ENCODE data around the gene VWCE.

VWCE gene

GRCh38 chr11:61336171-61336935 is 41.2 kb upstream of the VWCE start:
- Histone ChIP-seq H3K9ac (ENCODE audit: low read length) (no peak overlapping the region), H3K36me3 (ENCODE audit: control insufficient read depth, insufficient read depth, low read length, severe bottlenecking) (no peaks in the 10 kb centered on the region), H3K9me3 (ENCODE audit: control insufficient read depth, low read length) (no peaks in the 10 kb centered on the region), H3K27me3 (replicated peaks; ENCODE audit: control insufficient read depth, insufficient read depth, low read length) (no peaks in the 10 kb centered on the region), H3K4me1 (ENCODE audit: control insufficient read depth, insufficient read depth, low read length) (peaks cover 31% of the 10 kb centered on the region), H3K4me3 (ENCODE audit: low read length) (no peak overlapping the region)
- DNase-seq (ENCODE audit: low read depth), result peak; percentile 89

- H3K4me3 ChIP-seq (ENCODE audit: low read length), result no peak overlapping the region
- H3K9me3 ChIP-seq (ENCODE audit: control insufficient read depth, low read length), result no peaks in the 10 kb centered on the region
- H3K4me1 ChIP-seq (ENCODE audit: control insufficient read depth, insufficient read depth, low read length), result peaks cover 38% of the 10 kb centered on the region
- peak overlapping the region; percentile 3 for H3K9ac ChIP-seq (ENCODE audit: low read length)
- no peaks in the 10 kb centered on the region for H3K27me3 ChIP-seq (replicated peaks; ENCODE audit: control insufficient read depth, insufficient read depth, low read length)
- no peaks in the 10 kb centered on the region for H3K36me3 ChIP-seq (ENCODE audit: control insufficient read depth, insufficient read depth, low read length, severe bottlenecking)
- no peak for DNase-seq (ENCODE audit: low read depth)
These were observed 40.2 kb upstream of the VWCE start for GRCh38 chr11:61335355-61335710.

GRCh38 chr11:61334434-61335354 is 39.6 kb upstream of the VWCE start:
- peaks cover 40% of the 10 kb centered on the region for H3K4me1 ChIP-seq (ENCODE audit: control insufficient read depth, insufficient read depth, low read length)
- no peaks in the 10 kb centered on the region for H3K27me3 ChIP-seq (replicated peaks; ENCODE audit: control insufficient read depth, insufficient read depth, low read length)
- H3K9me3 ChIP-seq (ENCODE audit: control insufficient read depth, low read length), result no peaks in the 10 kb centered on the region
- peak overlapping the region; percentile 3 for H3K9ac ChIP-seq (ENCODE audit: low read length)
- DNase-seq (ENCODE audit: low read depth), result peak; percentile 24
- peaks cover 3% of the 10 kb centered on the region for H3K36me3 ChIP-seq (ENCODE audit: control insufficient read depth, insufficient read depth, low read length, severe bottlenecking)
- H3K4me3 ChIP-seq (ENCODE audit: low read length), result no peak overlapping the region

GRCh38 chr11:61333550-61334433 is 38.7 kb upstream of the VWCE start:
- Histone ChIP-seq H3K9ac (ENCODE audit: low read length) (peak overlapping the region; percentile 98), H3K9me3 (ENCODE audit: control insufficient read depth, low read length) (no peaks in the 10 kb centered on the region), H3K27me3 (replicated peaks; ENCODE audit: control insufficient read depth, insufficient read depth, low read length) (no peaks in the 10 kb centered on the region), H3K4me1 (ENCODE audit: control insufficient read depth, insufficient read depth, low read length) (peaks cover 42% of the 10 kb centered on the region), H3K4me3 (ENCODE audit: low read length) (peak overlapping the region; percentile 94), H3K36me3 (ENCODE audit: control insufficient read depth, insufficient read depth, low read length, severe bottlenecking) (peaks cover 12% of the 10 kb centered on the region)
- no peak for DNase-seq (ENCODE audit: low read depth)

GRCh38 chr11:61332797-61333549 is 37.9 kb upstream of the VWCE start, which contains the start of the genes DDB1 and TKFC:
TSS of gene DDB1 (minus strand) at chr11:61333105. CDS start at chr11:61332968, 137 bp downstream.
TSS of gene TKFC (plus strand) at chr11:61333228. CDS start at chr11:61334729, 1,501 bp downstream.
- Histone ChIP-seq H3K36me3 (ENCODE audit: control insufficient read depth, insufficient read depth, low read length, severe bottlenecking) (peaks cover 18% of the 10 kb centered on the region), H3K9me3 (ENCODE audit: control insufficient read depth, low read length) (no peaks in the 10 kb centered on the region), H3K4me1 (ENCODE audit: control insufficient read depth, insufficient read depth, low read length) (peaks cover 41% of the 10 kb centered on the region), H3K9ac (ENCODE audit: low read length) (peak within 1 kb of the TSS; percentile 98), H3K4me3 (ENCODE audit: low read length) (peak within 1 kb of the TSS; percentile 94), H3K27me3 (replicated peaks; ENCODE audit: control insufficient read depth, insufficient read depth, low read length) (no peaks in the 10 kb centered on the region)
- peak; percentile 97 for DNase-seq (ENCODE audit: low read depth)

GRCh38 chr11:61332281-61332796 is 37.2 kb upstream of the VWCE start:
- H3K36me3 ChIP-seq (ENCODE audit: control insufficient read depth, insufficient read depth, low read length, severe bottlenecking), result peaks cover 20% of the 10 kb centered on the region
- H3K9me3 ChIP-seq (ENCODE audit: control insufficient read depth, low read length), result no peaks in the 10 kb centered on the region
- peak; percentile 72 for DNase-seq (ENCODE audit: low read depth)
- H3K9ac ChIP-seq (ENCODE audit: low read length), result peak overlapping the region; percentile 98
- H3K4me1 ChIP-seq (ENCODE audit: control insufficient read depth, insufficient read depth, low read length), result peaks cover 47% of the 10 kb centered on the region
- no peaks in the 10 kb centered on the region for H3K27me3 ChIP-seq (replicated peaks; ENCODE audit: control insufficient read depth, insufficient read depth, low read length)
- H3K4me3 ChIP-seq (ENCODE audit: low read length), result peak overlapping the region; percentile 94

GRCh38 chr11:61331651-61332050 is 36.5 kb upstream of the VWCE start:
- Histone ChIP-seq H3K9ac (ENCODE audit: low read length) (peak overlapping the region; percentile 98), H3K4me3 (ENCODE audit: low read length) (peak overlapping the region; percentile 94), H3K4me1 (ENCODE audit: control insufficient read depth, insufficient read depth, low read length) (peaks cover 49% of the 10 kb centered on the region), H3K27me3 (replicated peaks; ENCODE audit: control insufficient read depth, insufficient read depth, low read length) (no peaks in the 10 kb centered on the region), H3K9me3 (ENCODE audit: control insufficient read depth, low read length) (no peaks in the 10 kb centered on the region), H3K36me3 (ENCODE audit: control insufficient read depth, insufficient read depth, low read length, severe bottlenecking) (peaks cover 26% of the 10 kb centered on the region)
- DNase-seq (ENCODE audit: low read depth), result no peak

GRCh38 chr11:61329871-61330270 is 34.8 kb upstream of the VWCE start:
- H3K4me1 ChIP-seq (ENCODE audit: control insufficient read depth, insufficient read depth, low read length), result peaks cover 54% of the 10 kb centered on the region
- DNase-seq (ENCODE audit: low read depth), result peak; percentile 12
- no peaks in the 10 kb centered on the region for H3K9me3 ChIP-seq (ENCODE audit: control insufficient read depth, low read length)
- H3K4me3 ChIP-seq (ENCODE audit: low read length), result no peak overlapping the region
- H3K27me3 ChIP-seq (replicated peaks; ENCODE audit: control insufficient read depth, insufficient read depth, low read length), result no peaks in the 10 kb centered on the region
- peaks cover 42% of the 10 kb centered on the region for H3K36me3 ChIP-seq (ENCODE audit: control insufficient read depth, insufficient read depth, low read length, severe bottlenecking)
- H3K9ac ChIP-seq (ENCODE audit: low read length), result no peak overlapping the region

- peaks cover 55% of the 10 kb centered on the region for H3K36me3 ChIP-seq (ENCODE audit: control insufficient read depth, insufficient read depth, low read length, severe bottlenecking)
These were observed 33.2 kb upstream of the VWCE start for GRCh38 chr11:61328351-61328750.

GRCh38 chr11:61327669-61328071 is 32.6 kb upstream of the VWCE start:
- Histone ChIP-seq H3K4me3 (ENCODE audit: low read length) (no peak overlapping the region), H3K36me3 (ENCODE audit: control insufficient read depth, insufficient read depth, low read length, severe bottlenecking) (peaks cover 62% of the 10 kb centered on the region), H3K9me3 (ENCODE audit: control insufficient read depth, low read length) (no peaks in the 10 kb centered on the region), H3K27me3 (replicated peaks; ENCODE audit: control insufficient read depth, insufficient read depth, low read length) (no peaks in the 10 kb centered on the region), H3K9ac (ENCODE audit: low read length) (no peak overlapping the region), H3K4me1 (ENCODE audit: control insufficient read depth, insufficient read depth, low read length) (peaks cover 48% of the 10 kb centered on the region)
- peak; percentile 42 for DNase-seq (ENCODE audit: low read depth)

More at GRCh38 chr11:61328351-61328750, 33.2 kb upstream of the VWCE start:
- Histone ChIP-seq H3K4me3 (ENCODE audit: low read length) (no peak overlapping the region), H3K4me1 (ENCODE audit: control insufficient read depth, insufficient read depth, low read length) (peaks cover 48% of the 10 kb centered on the region), H3K9me3 (ENCODE audit: control insufficient read depth, low read length) (no peaks in the 10 kb centered on the region), H3K27me3 (replicated peaks; ENCODE audit: control insufficient read depth, insufficient read depth, low read length) (no peaks in the 10 kb centered on the region), H3K9ac (ENCODE audit: low read length) (peak overlapping the region; percentile 53)
- no peak for DNase-seq (ENCODE audit: low read depth)

All from adipocyte (in vitro differentiated cells).